Mucosa of descending colon (tissue), 3 donors: Measurements from ENCODE around the gene RAD9A. TPM values are rescaled to one million over a fixed set of nuclear protein-coding genes. Genes with fewer than 3 reads are reported as not detected.

Source experiments
- ATAC-seq: fragments of 200-7000 bp; cut with Tn5 transposase; one replicate; pipeline ENCODE4 v1.9.1; 2020; ENCODE audit warnings: mild to moderate bottlenecking, moderate library complexity
- DNase-seq, 3 donors: peaks; one replicate each; pipeline ENCODE4 v3.0.0-alpha.2; 2020
- H3K36me3 ChIP-seq: fragments of 200-600 bp; one replicate; pipeline ENCODE4 v1.8.0; 2021; ENCODE audit warnings: low read depth, mild to moderate bottlenecking
- H3K4me1 ChIP-seq: fragments of 200-600 bp; one replicate; pipeline ENCODE4 v1.8.0; 2021; ENCODE audit warnings: low read depth, mild to moderate bottlenecking
- H3K4me3 ChIP-seq: fragments of 200-600 bp; one replicate; pipeline ENCODE4 v1.8.0; 2021; ENCODE audit warnings: mild to moderate bottlenecking
- H3K9me3 ChIP-seq: fragments of 200-600 bp; one replicate; pipeline ENCODE4 v1.8.0; 2021; ENCODE audit warnings: mild to moderate bottlenecking
- intact Hi-C, 2 donors: fragments of 100-400 bp; cut with DNase I in 1 of 2; cut with micrococcal nuclease in 1 of 2; formaldehyde crosslinking; loops; one replicate each; pipeline versions ENCODE4 v1.11.0 to v1.11.1; 2022; cut with DNase I, micrococcal nuclease
- total RNA-seq, 3 donors: library from RNA; stranded (reverse); fragmentation: NEBNext Ultra II Directional in 2 of 3; extraction: Animal tissue kit (Norgen Biotek cat#: 25700) in 2 of 3; gene quantifications; one replicate each; pipeline versions ENCODE4 v1.2.1 to v1.2.4, GENCODE V29; 2021 to 2023
- TF ChIP-seq, protein P1 (sequence below): fragments of 200-600 bp; IDR thresholded peaks from one replicate; pipeline ENCODE4 v1.8.0; 2022; ENCODE audit warnings: antibody characterized with exemption, mild to moderate bottlenecking
- donor health status: DM: no; HTN: no; CAD: no; lungs with moderate emphysema.
- donor health status: DM: no; HTN: no; CAD: no.
- donor health status: DM: no; HTN: yes; CAD: no.

The RAD9A gene
- total RNA-seq, 3 donors from 2014 or later = 27.9 to 39.3 (median 29.1) TPM

DNA sequence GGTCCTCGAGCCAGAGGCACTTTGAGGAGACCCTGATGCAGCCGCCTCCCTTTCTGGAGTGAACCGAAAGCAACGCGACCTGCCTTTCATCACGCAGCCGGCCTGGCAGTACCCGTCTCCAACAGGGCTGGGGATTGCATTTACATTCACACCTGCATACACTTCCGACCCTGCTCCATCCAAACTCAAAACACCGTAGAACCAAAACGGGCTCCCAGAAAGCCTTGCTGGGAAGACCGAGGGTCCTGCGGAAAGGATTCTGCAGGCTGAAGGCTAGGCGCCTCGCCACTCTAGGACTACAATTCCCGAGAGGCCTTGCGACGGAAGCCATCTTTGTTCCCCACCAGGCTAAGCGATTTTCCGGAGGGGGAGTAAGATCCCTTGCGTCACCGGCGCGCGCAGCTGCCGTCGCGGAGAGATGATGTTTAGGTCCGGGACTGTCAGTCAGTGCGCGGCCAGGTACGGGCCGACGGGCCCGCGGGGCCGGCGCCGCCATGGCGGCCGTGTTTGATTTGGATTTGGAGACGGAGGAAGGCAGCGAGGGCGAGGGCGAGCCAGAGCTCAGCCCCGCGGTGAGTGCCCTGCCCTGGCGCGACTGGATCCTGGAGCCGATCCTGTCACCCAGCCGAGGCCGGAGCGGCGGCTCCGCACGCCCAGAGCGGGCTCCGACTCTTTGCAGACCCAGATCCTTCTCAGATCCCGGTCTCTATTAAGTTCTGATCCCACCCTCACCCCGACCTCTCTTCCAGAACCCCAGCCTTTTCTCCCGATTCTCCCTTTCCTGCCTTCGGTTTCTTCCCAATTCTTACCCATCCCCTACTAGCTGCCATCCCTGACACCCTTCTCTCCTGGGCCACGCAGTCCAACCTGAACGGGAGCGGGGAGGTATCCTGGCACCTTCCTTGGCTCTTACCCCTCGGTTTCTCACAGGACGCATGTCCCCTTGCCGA, 36.5 kb downstream of the RAD9A start, which contains the start of gene RPS6KB2:
TSS of gene RPS6KB2 (plus strand) at position 443 of the 950 bp plus-strand sequence. CDS start at position 495, 52 bp downstream.
- Histone ChIP-seq H3K4me3 (peak within 1 kb of the TSS; percentile 84), H3K9me3 (no peaks in the 10 kb centered on the region), H3K4me1 (peaks cover 16% of the 10 kb centered on the region), H3K36me3 (no peaks in the 10 kb centered on the region)
- peak; percentile 97 for ATAC-seq
- peak; percentile 99 to 100 (median 100) for DNase-seq
- TF ChIP-seq, protein P1, sequence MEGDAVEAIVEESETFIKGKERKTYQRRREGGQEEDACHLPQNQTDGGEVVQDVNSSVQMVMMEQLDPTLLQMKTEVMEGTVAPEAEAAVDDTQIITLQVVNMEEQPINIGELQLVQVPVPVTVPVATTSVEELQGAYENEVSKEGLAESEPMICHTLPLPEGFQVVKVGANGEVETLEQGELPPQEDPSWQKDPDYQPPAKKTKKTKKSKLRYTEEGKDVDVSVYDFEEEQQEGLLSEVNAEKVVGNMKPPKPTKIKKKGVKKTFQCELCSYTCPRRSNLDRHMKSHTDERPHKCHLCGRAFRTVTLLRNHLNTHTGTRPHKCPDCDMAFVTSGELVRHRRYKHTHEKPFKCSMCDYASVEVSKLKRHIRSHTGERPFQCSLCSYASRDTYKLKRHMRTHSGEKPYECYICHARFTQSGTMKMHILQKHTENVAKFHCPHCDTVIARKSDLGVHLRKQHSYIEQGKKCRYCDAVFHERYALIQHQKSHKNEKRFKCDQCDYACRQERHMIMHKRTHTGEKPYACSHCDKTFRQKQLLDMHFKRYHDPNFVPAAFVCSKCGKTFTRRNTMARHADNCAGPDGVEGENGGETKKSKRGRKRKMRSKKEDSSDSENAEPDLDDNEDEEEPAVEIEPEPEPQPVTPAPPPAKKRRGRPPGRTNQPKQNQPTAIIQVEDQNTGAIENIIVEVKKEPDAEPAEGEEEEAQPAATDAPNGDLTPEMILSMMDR = no peak
- intact Hi-C loops = no loop called here

DNA sequence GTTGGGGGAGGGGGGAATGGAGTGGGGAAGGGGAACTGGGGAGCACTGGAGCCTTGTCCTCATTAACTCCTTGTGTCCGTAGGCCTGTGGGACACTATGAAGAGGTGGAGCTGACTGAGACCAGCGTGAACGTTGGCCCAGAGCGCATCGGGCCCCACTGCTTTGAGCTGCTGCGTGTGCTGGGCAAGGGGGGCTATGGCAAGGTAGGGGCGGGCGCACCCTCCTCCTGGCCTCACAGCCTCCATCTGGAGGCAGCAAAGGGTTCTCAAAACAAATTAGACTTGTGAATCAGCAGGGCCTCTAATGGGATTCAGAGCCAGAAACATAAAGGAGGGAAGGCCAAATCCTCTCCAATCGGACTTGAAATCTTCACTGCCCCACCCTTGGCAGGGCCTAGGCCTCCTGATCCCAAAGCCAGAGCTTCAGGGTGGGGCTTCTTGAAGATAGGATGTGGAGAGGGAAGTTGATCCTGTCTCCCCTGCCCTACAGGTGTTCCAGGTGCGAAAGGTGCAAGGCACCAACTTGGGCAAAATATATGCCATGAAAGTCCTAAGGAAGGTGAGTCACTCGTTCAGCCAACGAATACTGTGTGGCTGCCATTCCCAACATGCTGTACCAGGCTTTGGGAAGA, 37.4 kb downstream of the RAD9A start:
- no peaks in the 10 kb centered on the region for H3K9me3 ChIP-seq
- intact Hi-C loops = no loop called here
- peaks cover 16% of the 10 kb centered on the region for H3K4me1 ChIP-seq
- H3K36me3 ChIP-seq = no peaks in the 10 kb centered on the region
- no peak for ATAC-seq
- TF ChIP-seq, protein P1 = no peak
- DNase-seq = no peak
- peak overlapping the region; percentile 84 for H3K4me3 ChIP-seq

DNA sequence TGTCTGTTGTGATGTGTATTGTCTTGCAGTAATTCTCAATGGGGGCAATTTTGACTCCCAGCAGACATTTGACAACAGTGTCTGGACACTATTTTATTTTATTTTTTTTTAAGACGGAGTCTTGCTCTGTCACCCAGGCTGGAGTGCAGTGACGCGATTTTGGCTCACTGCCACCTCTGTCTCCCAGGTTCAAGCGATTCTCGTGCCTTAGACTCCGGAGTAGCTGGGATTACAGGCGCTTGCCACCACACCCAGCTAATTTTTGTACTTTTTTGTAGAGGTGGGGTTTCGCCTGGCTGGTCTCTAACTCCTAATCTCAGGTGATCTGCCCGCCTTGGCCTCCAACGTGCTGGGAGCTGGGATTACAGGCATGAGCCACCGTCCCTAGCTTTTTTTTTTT, 37.9 kb downstream of the RAD9A start:
- intact Hi-C loops = no loop called here
- Histone ChIP-seq H3K9me3 (no peaks in the 10 kb centered on the region), H3K4me1 (peaks cover 16% of the 10 kb centered on the region), H3K4me3 (no peak overlapping the region), H3K36me3 (no peaks in the 10 kb centered on the region)
- DNase-seq (no peak), ATAC-seq (no peak)
- TF ChIP-seq, protein P1 = no peak

DNA sequence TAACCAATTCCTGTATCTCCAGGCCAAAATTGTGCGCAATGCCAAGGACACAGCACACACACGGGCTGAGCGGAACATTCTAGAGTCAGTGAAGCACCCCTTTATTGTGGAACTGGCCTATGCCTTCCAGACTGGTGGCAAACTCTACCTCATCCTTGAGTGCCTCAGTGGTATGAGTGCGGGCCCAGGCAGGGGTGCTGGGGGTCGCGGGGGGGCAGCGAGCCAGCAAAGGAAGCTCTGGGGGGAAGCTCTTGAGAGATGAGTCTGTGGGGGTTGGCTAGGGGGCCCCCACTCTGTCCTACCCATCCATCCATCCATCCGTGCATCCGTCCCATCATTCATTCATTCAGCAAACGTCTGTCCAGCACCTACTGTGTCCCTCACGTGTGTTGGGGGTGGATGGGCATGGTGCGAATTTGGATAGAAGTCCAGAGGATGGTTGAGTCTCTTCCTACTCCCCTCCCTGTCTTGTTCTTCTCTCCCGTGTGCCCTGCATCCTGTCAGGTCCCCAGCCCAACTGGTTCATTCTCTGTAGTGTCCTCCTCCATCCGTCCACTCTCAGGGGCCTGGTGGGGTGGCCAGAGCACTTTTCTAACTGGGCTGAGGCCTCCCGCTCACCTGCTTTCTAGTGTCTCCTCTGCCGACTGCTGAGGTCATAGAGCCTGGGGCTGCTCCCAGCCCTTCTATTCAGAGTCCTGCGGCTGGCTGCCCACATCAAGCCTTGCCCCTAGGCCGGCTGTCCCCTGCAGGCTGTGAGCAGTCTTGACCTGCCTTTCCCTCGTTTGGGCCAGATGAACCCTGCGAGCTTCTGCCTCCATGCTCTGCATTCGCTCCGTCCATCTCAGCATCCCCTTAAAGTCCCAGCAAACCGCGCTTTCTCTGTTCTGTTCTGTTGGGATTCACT, 39.8 kb downstream of the RAD9A start:
- Histone ChIP-seq H3K36me3 (no peaks in the 10 kb centered on the region), H3K4me1 (peaks cover 16% of the 10 kb centered on the region), H3K9me3 (no peaks in the 10 kb centered on the region), H3K4me3 (no peak overlapping the region)
- TF ChIP-seq, protein P1 = no peak
- ATAC-seq (no peak), DNase-seq (no peak)
- intact Hi-C loops = no loop called here

DNA sequence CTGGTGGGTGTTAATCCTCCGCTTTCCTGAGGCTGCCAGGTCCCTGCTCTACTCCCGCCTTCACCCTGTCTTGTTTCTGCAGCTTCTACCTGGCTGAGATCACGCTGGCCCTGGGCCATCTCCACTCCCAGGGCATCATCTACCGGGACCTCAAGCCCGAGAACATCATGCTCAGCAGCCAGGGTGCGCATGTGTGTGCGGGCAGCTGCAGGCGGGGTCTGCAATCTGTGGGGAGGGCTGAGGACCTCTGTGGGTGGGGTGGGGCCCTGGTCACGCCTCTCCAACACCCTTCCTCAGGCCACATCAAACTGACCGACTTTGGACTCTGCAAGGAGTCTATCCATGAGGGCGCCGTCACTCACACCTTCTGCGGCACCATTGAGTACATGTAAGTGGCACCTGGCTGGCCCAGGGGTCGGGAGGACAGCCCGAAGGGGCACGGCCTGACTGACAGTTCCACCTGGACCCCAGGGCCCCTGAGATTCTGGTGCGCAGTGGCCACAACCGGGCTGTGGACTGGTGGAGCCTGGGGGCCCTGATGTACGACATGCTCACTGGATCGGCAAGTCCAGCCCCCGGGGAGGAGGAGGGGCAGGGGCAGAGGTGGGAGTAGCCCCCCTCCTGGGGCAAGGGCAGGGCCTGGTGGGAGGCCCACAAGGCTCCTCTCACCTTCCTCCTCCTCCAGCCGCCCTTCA, 41.0 kb downstream of the RAD9A start:
- Histone ChIP-seq H3K9me3 (no peaks in the 10 kb centered on the region), H3K36me3 (no peaks in the 10 kb centered on the region), H3K4me3 (no peak overlapping the region), H3K4me1 (peaks cover 12% of the 10 kb centered on the region)
- ATAC-seq (no peak), DNase-seq (no peak)
- intact Hi-C loops = no loop called here
- TF ChIP-seq, protein P1 = no peak
